HG02938 (cell line): Measurements from ENCODE around the gene CFAP92.

Experiments used
- ATAC-seq: cut with Tn5 transposase; IDR thresholded peaks from one replicate; pipeline ENCODE4 v1.9.1; 2021; ENCODE audit warnings: mild to moderate bottlenecking, moderate library complexity; ENCODE audit not compliant: unreplicated experiment

Gene CFAP92

DNA sequence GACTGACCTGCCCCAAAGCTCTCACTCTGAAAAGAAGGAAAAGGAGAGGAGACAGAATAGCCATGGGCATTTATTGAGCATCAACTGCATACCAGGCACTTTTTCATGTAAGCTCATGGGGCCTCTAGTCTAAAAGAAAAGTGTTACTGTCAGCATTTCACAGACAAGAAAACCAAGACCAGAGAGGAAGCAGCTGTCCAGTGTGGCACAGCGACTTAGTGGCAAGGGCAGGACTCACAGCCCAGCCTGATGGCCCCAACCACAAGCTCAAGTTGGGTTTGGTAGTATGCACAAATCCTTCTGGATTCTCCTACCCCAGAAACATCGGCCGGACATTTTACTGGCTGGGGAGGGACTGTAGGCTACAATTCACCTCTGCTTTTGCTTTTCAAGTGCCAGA is 13.0 kb upstream of the CFAP92 start:
- ATAC-seq, result no peak

DNA sequence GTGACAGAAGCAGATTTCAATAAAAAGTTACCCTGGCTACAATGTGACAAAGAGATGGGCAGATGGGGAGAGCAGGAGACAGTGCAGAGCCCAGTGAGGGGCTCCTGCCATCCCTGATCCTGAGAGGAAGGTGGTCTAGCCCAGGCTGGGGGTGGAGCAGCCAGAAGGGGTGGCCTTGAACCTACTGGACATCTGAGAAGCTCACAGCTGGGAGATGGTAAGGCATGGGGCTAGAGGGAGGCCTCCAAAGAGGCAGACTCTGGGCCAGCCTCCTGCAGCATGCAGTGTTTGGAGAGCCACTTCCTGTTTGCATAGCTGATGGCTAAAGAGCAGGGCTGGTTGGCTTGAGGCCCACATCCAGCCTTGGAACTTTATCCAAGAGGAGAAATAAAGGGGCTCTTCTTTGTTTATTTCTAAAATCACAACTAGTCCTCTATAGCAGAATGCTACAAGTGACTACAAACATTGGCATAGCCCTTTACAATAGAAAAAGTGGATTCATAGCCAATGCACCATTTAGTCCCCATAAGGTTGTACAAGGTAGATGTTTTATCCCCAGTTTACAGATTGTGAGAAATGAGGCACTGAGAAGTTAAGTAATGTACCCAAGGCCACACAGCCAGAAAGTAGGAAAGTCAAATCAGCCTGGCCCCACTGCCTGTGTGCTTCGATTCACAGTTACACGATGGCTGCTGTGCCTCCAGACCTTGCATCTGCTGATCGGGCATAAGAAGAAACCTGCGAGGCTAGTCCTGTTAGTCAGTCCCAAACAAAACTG is 11.8 kb upstream of the CFAP92 start:
- ATAC-seq, result no peak

DNA sequence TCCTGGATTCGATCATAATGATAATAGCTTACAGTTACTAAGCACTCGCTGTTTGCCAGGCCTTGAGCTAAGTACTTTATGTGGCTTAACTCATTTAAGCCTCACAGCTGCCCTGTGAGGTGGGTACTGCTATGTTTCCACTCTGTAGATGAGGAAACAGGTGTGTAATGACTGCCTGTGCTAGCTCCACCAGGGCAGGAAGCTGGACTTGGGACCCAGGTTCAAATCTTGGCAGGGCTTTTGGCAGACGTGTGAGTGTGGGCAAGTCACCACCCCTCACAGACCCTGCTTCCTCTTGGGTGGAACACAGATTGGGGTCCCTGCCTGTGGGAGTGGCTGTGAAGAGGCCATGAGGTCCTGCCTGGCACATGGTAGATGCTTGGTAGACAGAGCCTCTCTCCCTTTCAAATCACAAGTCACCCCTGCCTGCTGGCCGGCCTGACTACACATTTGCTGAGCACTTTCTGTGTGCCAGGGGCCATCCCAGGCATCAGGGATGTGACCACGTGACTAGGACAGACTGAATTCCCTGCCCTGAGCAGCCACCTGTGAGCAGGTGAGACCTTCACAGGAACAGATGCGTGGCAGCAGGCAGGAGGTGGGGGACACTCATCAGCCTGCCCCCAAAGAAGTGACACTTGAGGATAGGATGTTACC is 10.9 kb upstream of the CFAP92 start:
- ATAC-seq, result no peak

DNA sequence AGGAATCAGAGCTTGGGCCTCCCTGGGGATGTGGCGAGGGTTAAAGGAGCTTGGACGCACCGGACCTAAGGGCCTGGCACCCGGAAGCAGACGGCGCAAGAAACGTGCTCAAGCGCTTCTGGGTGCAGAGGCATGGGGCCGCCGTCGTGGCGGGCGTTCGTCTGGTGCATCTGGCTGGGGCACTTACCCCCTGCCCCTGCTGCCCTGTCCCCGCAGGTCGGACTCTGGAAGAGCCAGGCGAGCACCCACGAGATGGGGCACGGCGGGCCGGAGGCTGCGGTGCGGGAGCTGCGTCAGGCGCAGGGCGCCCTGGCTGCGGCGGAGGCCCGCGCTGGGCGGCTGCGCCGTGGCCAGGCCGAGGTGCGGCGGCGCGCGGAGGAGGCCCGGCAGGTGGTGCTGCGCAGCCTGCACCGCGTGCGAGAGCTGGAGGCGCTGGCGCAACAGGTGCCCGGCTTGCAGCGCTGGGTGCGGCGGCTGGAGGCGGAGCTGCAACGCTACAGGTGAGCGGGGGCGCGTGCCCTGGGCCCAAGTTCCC is 9.8 kb upstream of the CFAP92 start:
- ATAC-seq, result no peak

DNA sequence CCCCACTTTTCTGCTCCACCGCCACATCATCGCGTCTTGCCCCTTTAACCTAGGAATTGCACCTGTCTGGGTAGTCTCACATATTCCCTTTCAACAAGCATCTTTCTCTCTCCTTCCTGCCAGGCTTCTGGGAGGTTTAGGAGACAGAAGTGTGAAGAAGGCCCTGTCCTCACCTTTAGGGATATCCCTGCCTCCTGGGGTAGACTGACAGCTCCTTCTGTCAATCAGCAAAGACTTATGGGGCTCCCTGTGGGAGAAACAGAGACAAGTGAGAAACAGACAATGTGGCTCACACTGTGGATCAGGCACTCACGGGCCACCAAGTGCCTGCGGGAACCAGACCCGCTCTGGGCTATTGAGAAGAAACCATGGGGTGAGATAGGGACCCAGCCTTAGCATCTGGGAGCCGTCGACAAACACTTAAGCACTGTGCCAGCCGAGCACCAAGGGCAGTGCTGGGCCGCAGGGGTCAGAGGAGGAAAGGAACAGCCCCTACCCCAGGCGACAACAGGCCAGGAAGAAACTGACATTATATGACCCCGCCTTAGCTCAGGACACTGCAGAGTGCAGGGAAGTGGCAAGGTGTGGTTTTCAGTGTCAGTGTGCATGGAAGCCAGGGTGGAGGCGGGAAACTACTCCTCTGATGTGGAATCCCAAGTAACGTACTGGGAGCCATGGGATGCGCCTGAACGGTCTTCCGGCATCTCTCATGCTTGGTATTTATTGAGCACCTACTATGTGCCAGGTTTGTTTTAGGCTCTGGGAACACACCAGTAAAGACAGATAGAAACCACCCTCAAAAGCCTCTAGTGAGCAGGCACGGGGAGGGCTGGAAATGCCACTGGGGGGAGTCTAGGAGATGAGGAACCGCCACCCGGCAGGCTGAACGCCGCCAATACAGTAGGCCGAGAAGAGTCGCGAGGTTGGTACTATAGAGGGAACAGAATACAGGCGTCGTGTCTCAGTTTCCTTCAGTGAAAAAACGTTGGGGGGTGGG is 9.0 kb upstream of the CFAP92 start:
- ATAC-seq, result no peak

DNA sequence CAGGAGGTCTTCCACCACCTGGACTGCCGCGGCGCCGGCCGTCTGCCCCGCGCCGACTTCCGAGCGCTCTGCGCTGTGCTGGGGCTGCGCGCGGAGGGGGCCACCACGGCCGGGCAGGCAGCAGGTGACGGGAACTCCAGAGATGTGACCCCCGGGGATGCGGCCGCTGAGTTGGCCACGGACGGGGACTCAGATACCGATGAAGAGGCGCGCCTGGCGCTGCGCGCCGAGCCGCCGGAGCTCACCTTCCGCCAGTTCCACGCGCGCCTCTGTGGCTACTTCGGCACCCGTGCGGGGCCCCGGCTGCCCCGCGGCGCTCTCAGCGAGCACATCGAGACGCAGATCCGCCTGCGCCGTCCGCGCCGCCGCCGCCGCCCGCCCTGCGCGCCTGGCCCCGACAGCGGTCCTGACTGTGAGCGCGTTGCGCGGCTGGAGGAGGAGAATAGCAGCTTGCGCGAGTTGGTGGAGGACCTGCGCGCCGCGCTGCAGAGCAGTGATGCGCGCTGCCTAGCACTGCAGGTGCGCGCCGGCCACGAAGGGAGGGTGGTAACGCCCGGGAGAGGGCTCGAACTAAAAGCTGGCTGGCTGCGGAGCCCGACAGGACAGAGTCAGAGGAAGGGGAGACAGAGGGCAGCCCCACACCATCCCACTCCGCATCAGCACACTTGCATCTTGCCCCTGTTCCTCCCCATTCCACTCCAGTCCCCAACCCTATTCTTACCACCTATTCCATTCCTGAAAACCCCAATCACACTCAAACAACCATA is 8.1 kb upstream of the CFAP92 start:
- no peak for ATAC-seq

DNA sequence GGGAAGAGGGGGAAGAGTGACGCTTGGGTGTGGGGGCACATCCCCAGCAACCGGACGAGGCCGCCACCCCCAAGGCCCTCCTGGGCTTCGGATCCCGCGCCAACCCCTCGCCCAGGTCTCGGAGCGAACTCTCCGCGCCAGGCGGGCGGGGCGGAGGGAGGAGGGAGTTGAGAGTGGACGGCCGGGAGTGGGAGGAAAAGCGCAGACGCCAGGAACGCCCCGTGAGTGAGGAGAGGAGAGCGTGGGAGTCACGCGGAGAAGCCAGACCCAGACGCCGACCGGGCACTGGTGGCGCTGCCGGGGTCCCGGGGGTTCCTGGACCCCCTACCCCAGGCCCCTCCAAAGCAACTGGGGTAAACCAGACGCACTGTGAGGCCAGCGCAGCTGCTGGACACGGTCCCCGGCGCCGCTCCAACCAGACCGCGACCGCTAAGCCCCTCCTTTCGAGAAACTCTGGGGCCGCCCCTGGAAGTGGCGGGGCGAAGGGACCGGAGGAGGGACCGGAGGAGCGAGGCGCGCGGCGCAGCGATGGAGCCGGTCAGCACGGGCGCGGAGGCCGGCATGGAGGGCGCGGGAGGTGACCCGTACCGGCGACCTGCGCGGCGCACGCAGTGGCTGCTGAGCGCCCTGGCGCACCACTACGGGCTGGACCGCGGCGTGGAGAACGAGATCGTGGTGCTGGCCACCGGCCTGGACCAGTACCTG is 7.4 kb upstream of the CFAP92 start, which contains the start of gene EFCC1:
Gene EFCC1, plus strand, starts transcription at position 204 of the 705 bp plus-strand sequence. Its CDS starts 325 bp downstream, at position 529.
- ATAC-seq, result no peak

DNA sequence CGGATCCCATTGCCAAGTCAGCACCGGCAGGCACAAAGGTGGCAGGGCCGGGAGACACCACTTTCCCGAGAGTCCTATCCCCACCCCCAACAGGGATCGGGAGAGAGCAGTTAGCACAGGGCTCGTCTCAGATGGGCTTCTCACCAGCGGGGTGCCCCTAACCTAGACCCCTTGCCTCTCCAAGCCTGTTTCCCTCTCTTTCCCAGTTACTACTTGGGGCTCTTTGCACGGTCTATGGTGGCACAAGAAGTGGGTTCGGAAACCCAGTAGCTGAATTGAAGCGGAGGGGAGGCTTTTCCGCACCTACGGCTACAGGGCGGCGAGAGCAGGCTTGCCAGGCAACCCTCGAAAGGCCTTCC is 6.8 kb upstream of the CFAP92 start:
- no peak for ATAC-seq

DNA sequence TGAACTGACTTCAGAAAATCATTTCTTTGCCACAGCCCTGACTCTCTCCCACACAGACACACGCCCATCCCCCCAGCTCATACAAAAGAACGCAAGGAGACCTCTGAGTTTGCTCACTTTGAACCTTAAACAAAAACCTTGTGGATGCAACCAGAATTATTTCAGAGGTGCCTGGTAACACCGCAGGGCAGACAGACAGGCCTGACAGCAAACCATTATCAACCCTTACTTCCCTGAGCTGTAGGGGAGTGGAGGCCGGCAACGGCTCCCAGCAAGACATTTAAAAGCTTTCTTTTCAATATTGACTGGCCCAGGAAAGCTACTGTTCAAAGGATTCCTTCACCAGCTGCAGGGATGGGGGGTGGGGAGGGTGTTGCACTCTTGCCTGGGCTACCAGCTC is 5.2 kb upstream of the CFAP92 start:
- no peak for ATAC-seq

DNA sequence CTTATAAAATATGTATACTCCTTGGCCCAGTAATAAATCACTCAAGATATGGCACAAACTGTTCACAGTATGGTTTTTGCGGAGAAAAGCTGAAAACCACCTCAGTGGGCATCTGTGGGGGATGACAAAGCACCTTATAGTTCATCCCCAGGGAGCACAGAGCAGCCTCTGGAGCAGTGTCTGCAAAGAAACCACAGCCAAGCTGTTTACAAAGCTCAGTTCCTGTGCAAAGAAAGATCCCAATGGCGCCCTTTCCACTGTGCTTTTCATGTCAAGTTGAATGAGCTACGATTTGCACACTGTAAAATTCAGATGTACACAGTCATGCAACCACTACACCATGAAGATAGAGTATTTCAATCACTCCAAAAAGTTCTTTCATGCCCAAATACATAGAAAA is 4.7 kb upstream of the CFAP92 start:
- ATAC-seq, result no peak

DNA sequence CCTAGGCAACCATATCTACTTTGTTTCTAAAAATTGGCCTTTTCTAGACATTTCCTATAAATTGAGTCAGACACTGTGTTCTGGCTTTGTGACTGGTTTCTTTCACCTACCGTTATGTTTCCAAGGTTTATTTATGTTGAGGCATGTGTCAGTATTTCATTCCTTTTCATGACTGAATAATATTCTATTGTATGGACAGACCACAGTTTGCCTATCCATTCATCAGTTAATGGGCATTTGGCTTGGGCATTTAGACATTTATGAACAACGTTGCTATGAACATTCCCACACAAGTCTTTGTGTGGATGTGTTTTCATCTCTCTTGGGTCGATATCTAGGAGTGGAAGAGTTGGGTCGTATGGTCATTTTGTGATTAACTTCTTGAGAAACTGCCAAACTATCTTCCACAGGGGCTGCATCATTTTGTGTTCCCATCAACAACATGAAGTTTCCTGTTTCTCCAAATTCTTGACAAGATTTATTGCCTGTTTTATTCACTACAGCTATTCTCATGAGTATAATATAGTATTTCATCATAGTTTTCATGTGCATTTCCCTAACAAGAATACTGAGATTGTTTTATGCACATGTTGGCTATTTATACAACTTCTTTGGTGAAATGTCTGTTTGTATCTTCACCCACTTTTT is 3.7 kb upstream of the CFAP92 start:
- ATAC-seq, result no peak

DNA sequence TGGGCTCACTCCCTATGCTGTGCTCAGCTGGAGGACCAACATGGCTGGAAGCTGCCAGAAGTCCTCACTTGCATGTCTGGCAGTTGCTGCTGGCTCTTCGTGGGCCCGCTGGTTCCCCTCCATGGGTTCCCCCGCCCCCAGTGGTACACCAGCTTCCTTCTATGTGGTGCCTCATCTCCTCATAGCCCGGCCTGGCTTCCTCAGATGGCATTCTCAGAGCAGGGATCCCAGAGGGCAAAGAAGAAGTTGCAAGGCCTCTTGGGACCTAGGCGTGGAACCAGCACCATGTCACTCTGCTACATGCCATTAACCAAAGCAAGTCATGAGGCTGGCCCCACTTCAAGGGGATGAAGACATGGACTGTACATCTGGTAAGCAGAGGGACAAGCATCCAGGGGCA is 2.9 kb upstream of the CFAP92 start:
- no peak for ATAC-seq

DNA sequence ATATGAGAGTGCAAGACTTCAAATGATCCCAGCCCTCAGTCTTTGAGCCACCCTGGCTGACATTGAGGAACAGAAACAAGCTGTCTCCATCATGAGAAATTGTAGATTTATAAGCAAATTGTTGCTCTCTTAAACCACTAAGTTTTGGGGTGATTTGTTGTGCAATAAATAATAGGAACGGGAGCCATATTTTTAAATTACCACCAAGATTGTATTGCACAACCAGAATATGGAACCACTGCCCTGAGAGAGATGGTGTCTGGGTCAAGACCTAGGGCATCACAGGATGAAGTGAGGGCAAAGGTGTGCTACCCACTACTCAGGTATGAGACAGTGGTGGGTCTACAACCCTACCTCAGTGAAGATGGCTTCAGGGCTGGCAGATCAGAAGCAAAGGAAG is 2.3 kb upstream of the CFAP92 start:
- ATAC-seq, result no peak

DNA sequence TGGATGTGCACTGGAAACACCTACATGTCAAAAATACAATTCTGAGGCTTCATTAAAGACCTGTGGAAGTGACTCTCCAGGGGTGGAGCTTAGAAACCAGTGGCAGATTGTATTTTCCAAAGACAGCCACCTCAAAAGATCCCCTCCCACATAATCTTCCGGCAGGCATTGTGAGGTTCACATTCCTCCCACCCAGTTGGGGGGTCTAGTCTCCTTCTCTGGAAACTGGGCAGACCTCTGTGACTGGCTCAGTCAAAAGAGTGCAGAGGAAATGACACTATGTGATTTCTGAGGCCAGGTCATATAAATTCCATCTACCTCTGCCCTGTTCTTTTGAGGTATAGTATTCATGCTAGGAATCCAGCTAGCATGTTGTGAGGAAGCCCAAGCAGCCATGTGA is 1.9 kb upstream of the CFAP92 start:
- no peak for ATAC-seq

DNA sequence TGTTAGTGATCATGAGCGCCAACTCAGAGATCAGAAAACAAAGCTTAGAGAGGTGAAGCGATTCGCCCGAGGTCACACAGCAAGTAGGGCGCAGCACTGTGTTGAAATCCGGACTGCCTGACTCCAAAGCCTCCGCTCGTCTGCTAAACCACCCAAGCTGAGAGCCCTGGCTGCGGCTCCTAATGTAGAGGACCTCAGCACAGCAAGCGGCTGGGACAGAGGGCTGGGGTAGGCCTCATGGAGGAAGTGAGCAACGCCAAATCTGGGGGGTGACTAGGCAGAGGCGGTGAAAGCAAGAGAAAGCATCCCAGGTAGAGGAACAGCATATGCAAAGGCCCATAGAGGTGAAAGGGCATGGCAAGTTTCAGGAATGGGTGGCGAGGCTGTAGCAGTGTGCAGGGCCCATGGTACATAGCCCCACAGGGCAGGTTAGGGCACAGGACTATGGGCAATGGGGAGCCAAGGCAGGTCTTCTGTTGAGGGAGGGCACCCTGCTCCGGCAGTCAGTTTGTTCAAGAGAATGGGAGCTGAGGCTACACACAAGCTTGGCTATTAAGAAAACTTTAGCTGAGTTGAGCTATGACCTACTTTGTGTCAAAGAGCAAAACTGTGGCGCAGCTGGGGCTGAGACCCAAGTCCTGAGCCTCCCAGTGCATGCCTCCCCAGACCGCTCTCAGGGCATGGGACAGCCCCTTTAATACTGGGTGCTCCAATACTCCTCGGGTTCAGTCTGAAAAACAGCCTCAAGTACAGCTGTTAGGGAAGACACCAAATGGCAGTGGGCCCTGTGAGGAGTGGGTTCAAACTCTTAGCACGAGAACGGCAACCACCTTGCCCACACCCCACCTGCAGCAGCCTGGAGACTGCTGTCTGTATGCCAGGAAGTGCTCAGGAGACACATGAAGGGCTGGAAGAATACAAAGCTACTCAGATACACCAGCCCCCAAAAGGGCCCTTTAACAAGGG is 988 bp upstream of the CFAP92 start:
- no peak for ATAC-seq

DNA sequence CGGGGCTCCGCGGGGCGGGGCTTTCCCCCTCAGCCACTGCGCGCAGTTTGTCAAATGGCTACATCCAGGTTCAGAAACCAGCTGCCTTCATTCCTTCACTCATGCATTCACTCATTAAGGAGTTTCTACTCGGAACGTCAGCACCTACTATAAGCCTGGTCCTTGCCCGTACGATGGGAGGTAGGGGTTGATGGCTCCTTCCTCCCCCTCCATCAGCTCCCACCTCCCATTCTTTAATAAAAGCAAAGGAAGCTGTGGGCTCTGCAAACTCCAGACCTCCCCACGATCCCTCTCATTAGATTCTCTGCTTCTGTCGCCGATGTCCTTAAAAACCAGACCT is 267 bp upstream of the CFAP92 start:
- no peak for ATAC-seq

DNA sequence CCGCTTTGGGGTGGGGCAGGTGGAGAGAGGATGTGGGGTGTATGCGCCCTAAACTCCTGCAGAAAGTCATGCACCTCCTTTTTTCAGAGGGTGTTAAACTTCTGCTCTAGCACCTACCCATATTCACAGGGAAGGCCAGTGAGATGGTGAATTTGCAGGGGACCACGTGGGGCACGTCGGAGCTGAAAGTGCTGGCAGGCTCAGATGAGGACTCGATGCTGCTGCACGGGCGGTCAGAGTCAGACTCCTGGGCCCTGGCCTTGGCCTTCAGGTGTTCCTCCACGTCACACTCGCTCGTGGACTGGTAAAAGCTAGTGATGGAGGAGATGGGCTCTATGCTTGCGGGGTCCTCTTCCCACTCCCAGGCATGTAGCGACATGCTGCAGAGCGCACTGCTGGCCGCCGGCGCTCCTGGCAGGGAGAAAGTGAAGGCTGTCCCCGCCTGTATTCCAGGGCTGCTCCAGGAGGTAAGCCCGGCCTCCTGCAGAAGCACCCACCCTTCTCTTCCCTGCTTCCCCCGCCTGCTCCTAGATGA is 883 bp downstream of the CFAP92 start:
- no peak for ATAC-seq

DNA sequence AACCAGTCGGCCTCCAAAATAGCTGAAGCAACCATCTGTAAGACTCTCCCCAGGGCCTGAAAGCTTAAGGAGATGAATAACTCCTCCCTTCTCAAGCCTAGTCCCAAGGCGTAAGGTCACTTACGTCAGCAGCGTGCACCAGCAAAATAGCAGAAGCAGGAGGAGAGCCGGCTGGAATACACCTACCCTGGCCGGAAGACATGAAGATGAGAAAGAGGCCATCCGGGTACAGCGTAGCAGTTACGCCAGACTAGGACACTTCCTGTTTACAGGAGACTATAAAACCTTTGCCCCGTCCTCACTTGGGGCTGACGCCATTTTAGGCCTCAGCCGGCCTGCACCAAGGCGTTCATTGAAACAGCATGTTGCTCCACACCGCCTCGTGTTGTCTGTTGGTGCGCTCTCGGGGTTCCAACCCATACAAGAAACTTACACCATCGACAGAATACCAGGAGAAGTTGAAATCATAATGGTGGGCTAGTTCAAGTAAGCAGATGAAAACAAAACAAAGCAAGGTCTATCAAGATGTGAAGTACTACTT is 2.5 kb downstream of the CFAP92 start:
- no peak for ATAC-seq
